SK-N-MC (cell line): ENCODE data around the gene DDX5.

Source experiments
- EZH2 ChIP-seq: fragments of 200-600 bp; sonication (generic); IDR thresholded peaks from one replicate; pipeline ENCODE4 v1.6.1; 2017; ENCODE audit warnings: antibody characterized with exemption
- POLR2AphosphoS5 ChIP-seq: IDR thresholded peaks from 2 replicates; pipeline ENCODE4 v1.6.1; 2012; ENCODE audit warnings: mild to moderate bottlenecking, low read depth, low read length, borderline replicate concordance

DNA sequence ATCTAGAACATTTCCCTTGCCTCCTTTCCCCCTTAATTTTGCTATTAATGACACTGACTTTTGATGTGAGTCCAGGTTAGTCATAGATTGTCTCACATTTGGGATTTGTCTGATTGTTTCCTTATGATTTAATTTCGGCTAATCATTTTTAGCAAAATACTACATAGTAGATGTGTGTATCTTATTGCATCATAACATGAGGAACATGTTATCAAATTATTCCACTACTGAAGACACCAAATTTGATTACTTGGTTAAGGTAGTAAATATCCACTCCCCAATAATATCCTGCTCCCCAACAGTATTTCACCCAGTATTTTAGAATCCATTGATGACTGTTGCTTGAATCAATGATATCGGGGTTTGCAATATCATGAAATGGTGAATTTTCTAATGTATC is 12.0 kb downstream of the DDX5 start:
- TF ChIP-seq EZH2, result no peak
- TF ChIP-seq POLR2AphosphoS5, result no peak
